GM10248 (cell line): Measurements from ENCODE around the gene SLC22A23.
"Not testable (repeated sequence)": the region's sequence is repeated elsewhere in the genome, so short reads cannot be mapped to it uniquely, and the experiment has no call there.

Experiments
- CTCF ChIA-PET: fragments of 300-600 bp; sonication (Branson Sonifier 250); formaldehyde crosslinking; extraction: SDS; loops from one replicate; lab custom pipeline; 2021; ENCODE audit warnings: antibody characterized with exemption; lab: Yijun Ruan, JAX
- POLR2A ChIA-PET: fragments of 350-650 bp; sonication (Branson Sonifier 250); formaldehyde crosslinking; extraction: SDS; loops from one replicate; lab custom pipeline; 2020; ENCODE audit warnings: antibody characterized with exemption; lab: Yijun Ruan, JAX
- DNase-seq: peaks from one replicate; pipeline ENCODE4 v3.0.0; 2012; ENCODE audit errors: extremely low spot score
- CTCF ChIP-seq: IDR thresholded peaks from 2 replicates; pipeline ENCODE4 v1.5.1; 2012; ENCODE audit warnings: mild to moderate bottlenecking, low read depth; ENCODE audit errors: extremely low read depth, missing control alignments, control extremely low read depth

The SLC22A23 gene

GRCh38 chr6:3251462-3252314, 205.2 kb downstream of the SLC22A23 start:
- ChIA-PET POLR2A (no interaction called here), CTCF (interaction anchor here (0.7 to 4.1 kb wide), 56 partner anchors 9 to 497 kb away, joined by 3 to 36 read pairs (median 5); partner anchors contain the start of genes NQO2, RIPK1 and TUBB2A)
- peak; percentile 87 for DNase-seq
- peak; percentile 93 for TF ChIP-seq CTCF

GRCh38 chr6:3250231-3250675, 206.6 kb downstream of the SLC22A23 start:
- ChIA-PET CTCF (interaction anchor here (0.7 to 4.1 kb wide), 18 partner anchors 11 to 484 kb away, joined by 3 to 36 read pairs (median 14); partner anchors contain the start of genes NQO2 and TUBB2A), POLR2A (no interaction called here)
- TF ChIP-seq CTCF = no peak
- no peak for DNase-seq

GRCh38 chr6:3249821-3250220, 207.0 kb downstream of the SLC22A23 start:
- TF ChIP-seq CTCF = no peak
- POLR2A ChIA-PET = no interaction called here
- no peak for DNase-seq
- CTCF ChIA-PET = interaction anchor here (0.7 to 4.1 kb wide), 12 partner anchors 10 to 163 kb away, joined by 3 to 33 read pairs (median 14); partner anchors contain the start of gene TUBB2A

GRCh38 chr6:3247255-3248146, 209.3 kb downstream of the SLC22A23 start:
- CTCF ChIA-PET = interaction anchor here (0.7 to 3.7 kb wide), 7 partner anchors 9 to 153 kb away, joined by 3 to 22 read pairs (median 4); partner anchors contain the start of gene PSMG4
- TF ChIP-seq CTCF = no peak
- DNase-seq = no peak
- POLR2A ChIA-PET = no interaction called here

GRCh38 chr6:3245216-3245615, 211.6 kb downstream of the SLC22A23 start:
- ChIA-PET CTCF (interaction anchor here (1.3 to 2.0 kb wide), 3 partner anchors 9 to 88 kb away, joined by 3 to 5 read pairs (median 4); partner anchors contain the start of gene TUBB2A), POLR2A (no interaction called here)
- no peak for TF ChIP-seq CTCF
- no peak for DNase-seq

- DNase-seq, POLR2A ChIA-PET: not testable (repeated sequence)
- CTCF ChIA-PET = interaction anchor here (0.8 to 2.0 kb wide), 5 partner anchors 10 to 88 kb away, joined by 3 to 5 read pairs (median 4); partner anchors contain the start of gene TUBB2A
These were observed 212.1 kb downstream of the SLC22A23 start for GRCh38 chr6:3244832-3245161.
